Activated CD4-positive, alpha-beta T cell treated with anti-CD3 and anti-CD28 coated beads, Interleukin-2, amount 10 ng/mL, durations not matched to agents 24 days and 14 days (primary cell): ENCODE results near the gene TM7SF2. TPM values are rescaled to one million over a fixed set of nuclear protein-coding genes. Genes with fewer than 3 reads are reported as not detected.
A peak's percentile ranks its signal among the peaks of the same experiment; 100 is the strongest.
"Not testable (repeated sequence)": the region's sequence is repeated elsewhere in the genome, so short reads cannot be mapped to it uniquely, and the experiment has no call there.

ENCODE experiments used
- DNase-seq: peaks from one replicate; pipeline ENCODE4 v3.0.0; 2022
- H3K27ac Mint-ChIP-seq: one replicate; pipeline ENCODE4 v1.8.0; 2022; ENCODE audit warnings: mild to moderate bottlenecking, mixed read lengths
- H3K27me3 Mint-ChIP-seq: one replicate; pipeline ENCODE4 v1.8.0; 2022; ENCODE audit warnings: mixed read lengths
- H3K36me3 Mint-ChIP-seq: one replicate; pipeline ENCODE4 v1.8.0; 2022; ENCODE audit warnings: low read depth, mild to moderate bottlenecking, mixed read lengths
- H3K4me1 Mint-ChIP-seq: one replicate; pipeline ENCODE4 v1.8.0; 2021; ENCODE audit warnings: mixed read lengths
- H3K4me3 Mint-ChIP-seq: one replicate; pipeline ENCODE4 v1.8.0; 2022; ENCODE audit warnings: mild to moderate bottlenecking, moderate library complexity, mixed read lengths
- H3K9me3 Mint-ChIP-seq: one replicate; pipeline ENCODE4 v1.8.0; 2021; ENCODE audit warnings: mixed read lengths
- intact Hi-C: fragments of 100-400 bp; cut with micrococcal nuclease; formaldehyde crosslinking; loops from one replicate; pipeline ENCODE4 v1.15.1; 2023
- total RNA-seq: library from RNA; stranded (reverse); gene quantifications from 2 replicates; pipeline ENCODE4 v1.2.3, GENCODE V29; 2022

TM7SF2 gene
- total RNA-seq, 1 donor from 2014 or later = 28.2 TPM

GRCh38 chr11:65132238-65132987, 20.7 kb downstream of the TM7SF2 start:
- peak overlapping the region; percentile 97 for H3K27ac Mint-ChIP-seq
- no peaks in the 10 kb centered on the region for H3K27me3 Mint-ChIP-seq
- H3K36me3 Mint-ChIP-seq = peaks cover 29% of the 10 kb centered on the region
- intact Hi-C loops = no loop called here
- H3K4me1 Mint-ChIP-seq = peaks cover 31% of the 10 kb centered on the region
- H3K9me3 Mint-ChIP-seq = no peaks in the 10 kb centered on the region
- no peak for DNase-seq
- H3K4me3 Mint-ChIP-seq = peak overlapping the region; percentile 92

- H3K4me1 Mint-ChIP-seq = peaks cover 31% of the 10 kb centered on the region
- H3K4me3 Mint-ChIP-seq = peak overlapping the region; percentile 92
- intact Hi-C loops = no loop called here
- no peaks in the 10 kb centered on the region for H3K27me3 Mint-ChIP-seq
- H3K27ac Mint-ChIP-seq = peak overlapping the region; percentile 97
- no peaks in the 10 kb centered on the region for H3K9me3 Mint-ChIP-seq
- DNase-seq = peak; percentile 87
- peaks cover 28% of the 10 kb centered on the region for H3K36me3 Mint-ChIP-seq
Observed at GRCh38 chr11:65132988-65133700, 21.5 kb downstream of the TM7SF2 start.

DNA sequence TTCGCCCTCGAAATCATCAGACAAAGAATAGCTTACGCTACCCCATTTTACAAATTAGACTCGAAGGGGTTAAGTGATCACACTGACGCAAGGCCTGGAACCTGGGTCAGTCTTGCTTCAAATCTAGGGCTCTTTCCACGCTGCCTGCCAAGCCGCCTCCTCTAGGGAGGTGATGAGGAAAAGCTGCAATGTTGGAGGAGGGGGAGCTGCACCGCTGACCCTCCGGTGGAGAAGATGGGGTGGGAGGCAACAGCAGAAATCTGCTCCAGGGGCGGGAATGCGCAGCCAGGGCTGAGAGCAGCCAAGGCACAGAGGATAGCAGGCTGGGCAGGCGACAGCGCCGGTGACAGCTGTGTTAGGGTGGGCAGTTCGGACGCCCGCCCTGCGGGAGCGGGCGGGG, 22.1 kb downstream of the TM7SF2 start:
- peak overlapping the region; percentile 92 for H3K4me3 Mint-ChIP-seq
- intact Hi-C loops = loop anchor here (1.0 kb wide), 2 partner anchors 11 to 16 kb away; partner anchors contain the start of genes FAU, MRPL49 and ZNHIT2
- peaks cover 25% of the 10 kb centered on the region for H3K36me3 Mint-ChIP-seq
- peaks cover 31% of the 10 kb centered on the region for H3K4me1 Mint-ChIP-seq
- no peaks in the 10 kb centered on the region for H3K9me3 Mint-ChIP-seq
- peak overlapping the region; percentile 97 for H3K27ac Mint-ChIP-seq
- H3K27me3 Mint-ChIP-seq = no peaks in the 10 kb centered on the region
- DNase-seq = peak; percentile 73

DNA sequence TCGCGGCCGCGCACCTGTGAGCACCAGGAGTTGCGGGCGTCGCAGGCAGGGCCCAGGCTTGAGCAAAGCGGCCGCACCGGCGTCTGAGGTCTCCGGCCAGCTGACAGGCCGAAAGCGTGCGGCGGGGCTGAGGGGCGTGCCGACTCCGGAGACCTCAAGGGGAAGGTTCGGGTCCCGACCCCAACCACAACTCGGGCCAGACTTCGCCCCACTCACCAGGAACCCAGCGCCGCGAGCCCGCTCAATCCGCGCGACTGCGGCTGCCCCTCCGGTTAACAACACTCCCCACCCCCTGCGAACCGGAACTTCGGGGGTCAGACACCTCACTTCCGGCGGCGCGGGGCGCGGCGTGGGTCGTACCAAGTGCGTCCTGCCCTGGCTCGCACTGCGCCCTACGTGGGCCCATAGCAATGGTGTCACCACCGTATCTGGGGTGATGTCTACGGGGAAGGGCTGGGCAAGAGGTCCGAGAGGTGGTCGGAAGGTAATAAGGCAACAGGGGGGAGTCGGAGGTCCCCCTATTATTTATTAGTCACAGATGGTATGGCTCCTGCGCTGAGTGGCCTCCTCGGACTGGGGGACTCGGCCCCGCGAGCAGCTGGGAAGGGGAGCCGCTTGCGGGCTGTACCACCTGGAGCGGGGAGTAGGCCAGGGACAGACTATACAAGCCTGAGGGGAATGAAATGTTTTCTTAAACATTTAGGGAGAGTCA, 22.7 kb downstream of the TM7SF2 start, which contains the start of gene SYVN1:
SYVN1 (minus strand) TSS at position 280 of the 712 bp plus-strand sequence. CDS start 918 bp downstream, outside the sequence.
- DNase-seq = peak; percentile 98
- Mint-ChIP-seq H3K4me1 (peaks cover 31% of the 10 kb centered on the region), H3K27ac (peak within 1 kb of the TSS; percentile 97), H3K27me3 (no peaks in the 10 kb centered on the region), H3K9me3 (no peaks in the 10 kb centered on the region), H3K4me3 (peak within 1 kb of the TSS; percentile 92), H3K36me3 (peaks cover 21% of the 10 kb centered on the region)
- intact Hi-C loops = loop anchor here (1.0 kb wide), 2 partner anchors 12 to 17 kb away; partner anchors contain the start of genes FAU, MRPL49 and ZNHIT2

GRCh38 chr11:65134952-65135632, 23.4 kb downstream of the TM7SF2 start:
- peak overlapping the region; percentile 97 for H3K27ac Mint-ChIP-seq
- DNase-seq = peak; percentile 96
- intact Hi-C loops = loop anchor here (1.0 kb wide), 3 partner anchors 13 to 46 kb away; partner anchors contain the start of genes CAPN1, FAU, MRPL49 and ZNHIT2
- peaks cover 3% of the 10 kb centered on the region for H3K27me3 Mint-ChIP-seq
- H3K9me3 Mint-ChIP-seq = no peaks in the 10 kb centered on the region
- H3K4me3 Mint-ChIP-seq = peak overlapping the region; percentile 92
- H3K4me1 Mint-ChIP-seq = peaks cover 31% of the 10 kb centered on the region
- peaks cover 20% of the 10 kb centered on the region for H3K36me3 Mint-ChIP-seq

- no peak for DNase-seq
- Mint-ChIP-seq H3K27ac (peak overlapping the region; percentile 97), H3K4me1 (peaks cover 31% of the 10 kb centered on the region), H3K36me3 (peaks cover 14% of the 10 kb centered on the region), H3K4me3 (peak overlapping the region; percentile 92), H3K9me3 (no peaks in the 10 kb centered on the region), H3K27me3 (peaks cover 6% of the 10 kb centered on the region)
- intact Hi-C loops = loop anchor here (1.0 kb wide), 1 partner anchor 46 kb away; the partner anchor contains the start of gene CAPN1
Observed at GRCh38 chr11:65135633-65136145, 24.0 kb downstream of the TM7SF2 start.

DNA sequence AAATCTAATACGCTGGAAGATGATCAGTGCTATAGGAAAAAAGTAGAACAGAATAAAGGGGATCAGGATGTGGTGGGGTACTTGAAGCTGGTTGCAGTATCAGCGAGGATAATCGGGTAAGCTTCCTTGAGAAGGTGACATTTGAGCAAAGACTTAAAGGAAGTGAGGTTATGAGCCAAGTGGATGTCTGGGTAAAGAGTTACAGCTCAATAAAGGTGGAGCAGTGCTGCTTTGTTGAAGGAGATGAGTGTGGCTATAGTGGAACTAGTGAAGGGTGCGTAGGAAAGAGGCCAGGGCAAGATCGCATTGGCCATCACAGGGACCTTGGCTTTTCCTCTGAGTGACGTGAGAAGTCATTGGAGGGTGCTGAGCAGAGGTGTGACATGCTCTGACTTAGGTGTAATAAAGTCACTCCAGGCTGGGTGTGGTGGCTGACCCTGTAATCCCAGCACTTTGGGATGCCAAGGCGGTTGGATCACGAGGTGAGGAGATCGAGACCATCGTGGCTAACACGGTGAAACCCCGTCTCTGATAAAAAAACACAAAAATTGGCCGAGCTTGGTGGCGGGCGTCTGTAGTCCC, 24.9 kb downstream of the TM7SF2 start:
- H3K9me3 Mint-ChIP-seq = no peaks in the 10 kb centered on the region
- H3K4me1 Mint-ChIP-seq = peaks cover 28% of the 10 kb centered on the region
- H3K27ac Mint-ChIP-seq = peak overlapping the region; percentile 73
- intact Hi-C loops = no loop called here
- peaks cover 13% of the 10 kb centered on the region for H3K27me3 Mint-ChIP-seq
- DNase-seq = no peak
- H3K4me3 Mint-ChIP-seq = no peak overlapping the region
- peaks cover 8% of the 10 kb centered on the region for H3K36me3 Mint-ChIP-seq

- intact Hi-C loops = no loop called here
- Mint-ChIP-seq H3K27me3 (peaks cover 26% of the 10 kb centered on the region), H3K9me3 (no peaks in the 10 kb centered on the region), H3K4me1 (no peaks in the 10 kb centered on the region), H3K36me3 (no peaks in the 10 kb centered on the region), H3K4me3 (no peak overlapping the region), H3K27ac (no peak overlapping the region)
- no peak for DNase-seq
Observed at GRCh38 chr11:65141896-65142494, 30.3 kb downstream of the TM7SF2 start.

GRCh38 chr11:65147352-65148075, 35.8 kb downstream of the TM7SF2 start:
- intact Hi-C loops = no loop called here

DNA sequence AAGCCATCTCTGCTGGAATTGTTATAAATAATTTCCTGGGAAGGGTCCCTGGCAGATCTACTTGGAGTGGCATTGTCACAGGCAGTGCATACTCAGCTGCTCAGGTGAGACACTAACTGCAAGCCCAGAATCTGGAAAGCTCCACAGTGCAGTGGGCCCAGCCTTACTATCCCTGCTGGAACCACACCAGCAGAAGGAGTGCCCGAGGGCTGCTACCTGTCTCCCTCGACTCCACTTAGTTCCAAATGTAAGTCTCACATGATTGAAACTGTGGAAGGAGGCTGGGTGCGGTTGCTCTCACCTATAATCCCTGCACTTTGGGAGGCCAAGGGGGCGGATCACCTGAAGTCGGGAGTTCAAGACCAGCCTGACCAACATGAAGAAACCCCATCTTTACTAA, 37.0 kb downstream of the TM7SF2 start:
- peaks cover 21% of the 10 kb centered on the region for H3K27me3 Mint-ChIP-seq
- no peaks in the 10 kb centered on the region for H3K9me3 Mint-ChIP-seq
- peak; percentile 54 for DNase-seq
- H3K4me1 Mint-ChIP-seq = peaks cover 11% of the 10 kb centered on the region
- H3K27ac Mint-ChIP-seq = no peak overlapping the region
- no peak overlapping the region for H3K4me3 Mint-ChIP-seq
- no peaks in the 10 kb centered on the region for H3K36me3 Mint-ChIP-seq
- intact Hi-C loops = no loop called here

More at GRCh38 chr11:65147352-65148075, 35.8 kb downstream of the TM7SF2 start:
- H3K4me3 Mint-ChIP-seq = no peak overlapping the region
- H3K4me1 Mint-ChIP-seq = peaks cover 9% of the 10 kb centered on the region
- DNase-seq = no peak
- no peak overlapping the region for H3K27ac Mint-ChIP-seq
- peaks cover 15% of the 10 kb centered on the region for H3K27me3 Mint-ChIP-seq
- H3K9me3 Mint-ChIP-seq = no peaks in the 10 kb centered on the region
- H3K36me3 Mint-ChIP-seq = no peaks in the 10 kb centered on the region

GRCh38 chr11:65150131-65150508, 38.4 kb downstream of the TM7SF2 start:
- DNase-seq, intact Hi-C loops, H3K27ac Mint-ChIP-seq, H3K4me3 Mint-ChIP-seq, H3K36me3 Mint-ChIP-seq, H3K9me3 Mint-ChIP-seq: not testable (repeated sequence)
- peaks cover 15% of the 10 kb centered on the region for H3K27me3 Mint-ChIP-seq
- peaks cover 11% of the 10 kb centered on the region for H3K4me1 Mint-ChIP-seq
